NB4 (cell line): ENCODE measurements around the gene MYOZ3.

Experiments
- CTCF ChIP-seq: IDR thresholded peaks from one replicate; pipeline ENCODE4 v1.5.1; 2012; ENCODE audit warnings: low read depth, low read length
- POLR2A ChIP-seq: IDR thresholded peaks from 2 replicates; pipeline ENCODE4 v1.6.1; 2011; ENCODE audit warnings: mild to moderate bottlenecking; ENCODE audit not compliant: insufficient read length; ENCODE audit errors: extremely low read depth

DNA sequence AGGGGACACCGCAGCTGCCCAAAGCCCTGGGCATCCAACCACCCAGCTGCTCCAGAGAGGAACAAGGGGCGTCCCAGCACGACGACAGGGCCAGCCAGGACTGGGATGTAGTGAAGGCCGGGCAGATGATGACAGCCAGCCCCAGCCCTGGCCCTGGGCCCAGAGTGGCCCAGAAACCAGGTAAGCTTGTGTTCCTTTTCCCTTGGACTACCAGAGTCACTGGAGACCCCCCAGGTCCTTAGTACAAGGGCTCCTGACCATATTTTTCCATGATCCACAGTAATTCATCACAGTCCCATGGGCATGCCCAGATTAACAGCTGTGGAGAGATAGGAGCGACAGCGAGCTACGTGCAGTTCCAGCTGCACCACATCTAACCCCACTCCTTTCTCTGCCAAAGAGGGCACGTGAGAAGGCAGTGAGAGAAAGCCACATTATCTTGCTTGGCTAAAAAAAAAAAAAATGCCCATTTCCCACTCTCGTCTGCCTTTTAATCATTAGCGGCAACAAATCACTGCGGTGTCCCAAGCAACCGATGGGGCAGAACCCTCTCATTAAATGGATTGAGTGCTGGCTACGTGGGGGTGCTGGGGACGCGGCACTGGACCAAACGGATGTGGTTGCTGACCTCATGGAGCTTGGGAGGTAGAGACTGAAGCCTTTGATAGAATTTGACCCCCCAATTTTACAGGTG lies 42.3 kb upstream of the MYOZ3 start:
- TF ChIP-seq CTCF = no peak
- TF ChIP-seq POLR2A = no peak
